PC-9 (cell line): Measurements from ENCODE around the gene JUND. TPM values are rescaled to one million over a fixed set of nuclear protein-coding genes. Genes with fewer than 3 reads are reported as not detected.

Experiments
- Bru-seq: library from RNA; stranded (reverse); fragments of 400-500 nt; gene quantifications from one replicate; lab custom pipeline; 2021; lab: Mats Ljungman, UMichigan
- BruChase-seq, 2 experiments: library from RNA; stranded (reverse); fragments of 400-500 nt; gene quantifications; one replicate each; lab custom pipeline; 2021; lab: Mats Ljungman, UMichigan
- BruUV-seq: library from RNA; stranded (reverse); fragments of 400-500 nt; replicated peaks from 2 replicates; lab custom pipeline; 2021; lab: Mats Ljungman, UMichigan
- CTCF ChIA-PET: fragments of 300-600 bp; sonication (Branson Sonifier 250); formaldehyde crosslinking; loops from one replicate; lab custom pipeline; 2022; ENCODE audit warnings: antibody characterized with exemption; lab: Charles Lee
- POLR2A ChIA-PET: fragments of 300-600 bp; sonication (Branson Sonifier 250); formaldehyde crosslinking; loops from one replicate; lab custom pipeline; 2022; ENCODE audit warnings: antibody characterized with exemption; ENCODE audit not compliant: unreplicated experiment; lab: Charles Lee
- DNase-seq, 2 experiments: peaks; one replicate each; pipeline versions ENCODE4 v3.0.0 to v3.0.0-alpha.2; 2015 to 2022; ENCODE audit warnings: mixed read lengths in 1 of 2
- H2AFZ ChIP-seq: fragments of 200-600 bp; sonication (generic); 2 replicates; pipeline ENCODE4 v1.8.1; 2017; ENCODE audit warnings: antibody characterized with exemption
- H3F3A ChIP-seq: fragments of 200-600 bp; sonication (generic); 2 replicates; pipeline ENCODE4 v1.8.1; 2017; ENCODE audit warnings: antibody characterized with exemption, mild to moderate bottlenecking, low read depth; ENCODE audit not compliant: insufficient read depth
- H3K27ac ChIP-seq: fragments of 200-600 bp; sonication (generic); 2 replicates; pipeline ENCODE4 v1.6.1; 2016; ENCODE audit warnings: mixed run types
- H3K27me3 ChIP-seq: fragments of 200-600 bp; sonication (generic); 2 replicates; pipeline ENCODE4 v1.6.1; 2016; ENCODE audit warnings: low read depth, mixed run types; ENCODE audit not compliant: insufficient read depth
- H3K36me3 ChIP-seq: fragments of 200-600 bp; sonication (generic); 2 replicates; pipeline ENCODE4 v1.6.1; 2016; ENCODE audit warnings: low read depth, mixed run types
- H3K4me1 ChIP-seq: fragments of 200-600 bp; sonication (generic); replicated peaks from 2 replicates; pipeline ENCODE4 v1.6.1; 2016; ENCODE audit warnings: mixed run types; ENCODE audit not compliant: insufficient read depth
- H3K4me2 ChIP-seq: fragments of 200-600 bp; sonication (generic); 2 replicates; pipeline ENCODE4 v1.6.1; 2017; ENCODE audit warnings: mixed run types
- H3K4me3 ChIP-seq: fragments of 200-600 bp; sonication (generic); 2 replicates; pipeline ENCODE4 v1.6.1; 2016; ENCODE audit warnings: mixed run types
- H3K79me2 ChIP-seq: fragments of 200-600 bp; sonication (generic); 2 replicates; pipeline ENCODE4 v1.6.1; 2017; ENCODE audit warnings: low read depth, mixed run types
- H3K9me2 ChIP-seq: fragments of 200-600 bp; sonication (generic); 2 replicates; pipeline ENCODE4 v1.8.1; 2017; ENCODE audit warnings: mild to moderate bottlenecking; ENCODE audit not compliant: insufficient read depth
- H3K9me3 ChIP-seq: fragments of 200-600 bp; sonication (generic); 2 replicates; pipeline ENCODE4 v1.8.1; 2016; ENCODE audit warnings: low read depth; ENCODE audit not compliant: insufficient read depth
- H4K20me1 ChIP-seq: fragments of 200-600 bp; sonication (generic); 2 replicates; pipeline ENCODE4 v1.8.1; 2017; ENCODE audit not compliant: insufficient read depth
- EZH2 ChIP-seq: fragments of 200-600 bp; sonication (generic); IDR thresholded peaks from 2 replicates; pipeline ENCODE4 v1.8.0; 2017; ENCODE audit warnings: antibody characterized with exemption, low read depth
- intact Hi-C: fragments of 100-400 bp; cut with micrococcal nuclease; formaldehyde crosslinking; loops from one replicate; pipeline ENCODE4 v1.10.0; 2022; ENCODE audit not compliant: unreplicated experiment
- long read RNA-seq: library from polyadenylated mRNA; stranded (forward); transcript quantifications from one replicate; pipeline ENCODE4 v2.0.0, GENCODE V29; 2022
- total RNA-seq: library from RNA; stranded (reverse); gene quantifications from 2 replicates; pipeline ENCODE4 v1.2.3, GENCODE V29; 2021
- TF ChIP-seq, protein P1 (sequence below): fragments of 200-600 bp; sonication (generic); conservative IDR thresholded peaks from 2 replicates; pipeline ENCODE4 v1.6.1; 2017; ENCODE audit warnings: mixed run types, antibody characterized with exemption, mild to moderate bottlenecking, moderate library complexity

The JUND gene
- total RNA-seq = 115 and 150 TPM in 2 replicates
- Bru-seq, nascent RNA = percentile 98 among the genes with signal in this experiment
- BruChase-seq, experiment 1, labeled RNA remaining after a 2-hour chase = percentile 99 among the genes with signal in this experiment
- percentile 100 among the genes with signal in this experiment for BruChase-seq, experiment 2, labeled RNA remaining after a 6-hour chase
- long read RNA-seq, transcript JUND-201 (1 exons, 1,863 nt) = major isoform, 359 of 360 reads
- long read RNA-seq, partial matches to known transcripts = 0 of 360 reads
- long read RNA-seq, other reads (novel, unspliced or antisense) = 1 of 360 reads

DNA sequence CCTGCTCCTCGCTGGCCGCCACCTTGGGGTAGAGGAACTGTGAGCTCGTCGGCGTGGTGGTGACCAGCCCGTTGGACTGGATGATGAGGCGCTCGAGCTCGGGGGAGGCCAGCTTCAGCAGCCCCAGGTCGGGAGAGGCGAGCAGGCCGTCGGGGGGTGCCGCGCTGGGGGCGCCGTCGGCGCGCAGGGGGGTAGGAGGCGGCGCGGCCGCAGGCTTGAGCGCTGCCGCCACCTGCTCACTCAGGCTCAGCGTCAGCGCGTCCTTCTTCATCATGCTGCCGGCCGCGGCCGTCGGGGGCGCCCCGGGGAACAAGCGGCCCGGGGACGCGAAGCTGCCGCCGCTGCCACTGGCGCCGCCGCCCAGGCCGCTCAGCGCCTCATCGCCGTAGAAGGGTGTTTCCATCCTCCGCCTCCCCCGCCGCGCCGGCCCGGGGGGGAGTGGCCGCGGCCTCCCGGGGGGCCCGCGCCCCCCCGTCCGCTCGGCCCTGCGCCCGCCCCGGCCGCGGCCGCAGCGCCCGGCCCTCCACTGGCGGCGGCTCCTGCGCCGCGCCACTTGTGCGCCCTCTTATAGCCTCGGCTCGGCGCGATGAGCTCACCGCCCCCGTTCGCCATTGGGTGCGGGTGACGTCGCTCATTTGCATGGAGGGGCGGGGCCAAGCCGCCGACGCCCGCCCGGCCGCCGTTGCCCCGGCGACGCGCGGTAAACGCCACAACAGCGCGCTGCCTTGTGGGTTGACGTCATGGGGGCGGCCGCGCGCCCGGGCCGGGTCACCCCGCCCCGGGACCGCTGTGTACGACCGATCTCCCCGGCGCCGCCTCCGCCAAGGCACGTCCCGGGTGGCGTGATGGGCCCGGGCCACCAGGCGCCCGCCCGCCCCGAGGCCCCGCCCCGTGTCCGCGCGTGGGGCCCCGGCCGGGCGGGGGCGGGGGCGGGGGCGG is at the start of gene JUND:
Gene JUND (minus strand): TSS at position 541 of the 939 bp plus-strand sequence. CDS start 138 bp downstream, at position 403.
- TF ChIP-seq, protein P1, sequence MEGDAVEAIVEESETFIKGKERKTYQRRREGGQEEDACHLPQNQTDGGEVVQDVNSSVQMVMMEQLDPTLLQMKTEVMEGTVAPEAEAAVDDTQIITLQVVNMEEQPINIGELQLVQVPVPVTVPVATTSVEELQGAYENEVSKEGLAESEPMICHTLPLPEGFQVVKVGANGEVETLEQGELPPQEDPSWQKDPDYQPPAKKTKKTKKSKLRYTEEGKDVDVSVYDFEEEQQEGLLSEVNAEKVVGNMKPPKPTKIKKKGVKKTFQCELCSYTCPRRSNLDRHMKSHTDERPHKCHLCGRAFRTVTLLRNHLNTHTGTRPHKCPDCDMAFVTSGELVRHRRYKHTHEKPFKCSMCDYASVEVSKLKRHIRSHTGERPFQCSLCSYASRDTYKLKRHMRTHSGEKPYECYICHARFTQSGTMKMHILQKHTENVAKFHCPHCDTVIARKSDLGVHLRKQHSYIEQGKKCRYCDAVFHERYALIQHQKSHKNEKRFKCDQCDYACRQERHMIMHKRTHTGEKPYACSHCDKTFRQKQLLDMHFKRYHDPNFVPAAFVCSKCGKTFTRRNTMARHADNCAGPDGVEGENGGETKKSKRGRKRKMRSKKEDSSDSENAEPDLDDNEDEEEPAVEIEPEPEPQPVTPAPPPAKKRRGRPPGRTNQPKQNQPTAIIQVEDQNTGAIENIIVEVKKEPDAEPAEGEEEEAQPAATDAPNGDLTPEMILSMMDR = no peak
- TF ChIP-seq EZH2 = no peak
- Histone ChIP-seq H4K20me1 (peaks cover 25% of the 10 kb centered on the region), H3K4me1 (peaks cover 21% of the 10 kb centered on the region), H3K4me2 (peak within 1 kb of the TSS; percentile 99), H3F3A (peaks cover 54% of the 10 kb centered on the region), H3K79me2 (peaks cover 48% of the 10 kb centered on the region), H3K36me3 (peaks cover 5% of the 10 kb centered on the region; the same call in 1 of the 2 replicates), H3K27ac (peak within 1 kb of the TSS; percentile 97), H3K9me2 (no peaks in the 10 kb centered on the region), H3K27me3 (no peaks in the 10 kb centered on the region), H3K9me3 (no peaks in the 10 kb centered on the region), H3K4me3 (peak within 1 kb of the TSS; percentile 93), H2AFZ (peak within 1 kb of the TSS; percentile 93)
- peak; percentile 91 to 99 for DNase-seq
- ChIA-PET CTCF (interaction anchor here (0.9 to 1.8 kb wide), 2 partner anchors 42 to 47 kb away, joined by 4 to 9 read pairs; partner anchors contain the start of gene LSM4), POLR2A (interaction anchor here (0.5 to 2.4 kb wide), 27 partner anchors 11 to 560 kb away, joined by 3 to 63 read pairs (median 6); partner anchors contain the start of genes LSM4, MPV17L2 and RPL18A)
- BruUV-seq = no TSS peak
- intact Hi-C loops = loop anchor here (1.0 kb wide), 2 partner anchors 11 to 23 kb away; no protein-coding TSS in a partner anchor

DNA sequence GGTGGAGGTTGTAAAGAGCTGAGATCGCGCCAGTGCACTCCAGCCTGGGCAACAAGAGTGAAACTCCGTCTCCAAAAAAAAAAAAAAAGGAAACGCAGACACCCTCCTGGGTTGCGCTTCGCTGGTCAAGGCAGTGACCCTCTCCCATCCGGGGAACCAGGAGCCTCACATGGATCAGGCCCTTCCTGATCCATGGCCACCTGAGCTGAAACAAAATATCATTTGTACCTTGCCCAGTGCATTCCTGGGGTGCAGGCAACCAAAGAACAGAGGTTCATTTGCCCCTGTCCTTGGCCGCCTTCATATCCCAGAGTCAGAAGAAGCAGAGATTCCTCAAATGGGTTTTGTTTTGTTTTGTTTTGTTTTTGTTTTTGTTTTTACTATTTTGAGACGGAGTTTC is 49.4 kb upstream of the JUND start:
- POLR2A ChIA-PET = interaction anchor here (0.6 kb wide), 1 partner anchor 138 kb away, joined by 5 read pairs; no protein-coding TSS in a partner anchor

More for the DNA sequence above, 49.4 kb upstream of the JUND start:
- BruUV-seq = no TSS peak
- Histone ChIP-seq H3K4me3 (no peak overlapping the region), H3K4me1 (peaks cover 41% of the 10 kb centered on the region), H3K27ac (no peak overlapping the region), H3K9me2 (no peaks in the 10 kb centered on the region), H2AFZ (no peak overlapping the region), H4K20me1 (no peaks in the 10 kb centered on the region), H3K4me2 (no peak overlapping the region), H3K79me2 (no peaks in the 10 kb centered on the region; the same call in 1 of the 2 replicates), H3F3A (peaks cover 61% of the 10 kb centered on the region), H3K36me3 (no peaks in the 10 kb centered on the region), H3K27me3 (no peaks in the 10 kb centered on the region), H3K9me3 (no peaks in the 10 kb centered on the region)
- DNase-seq = no peak
- intact Hi-C loops = no loop called here
- no peak for TF ChIP-seq EZH2
- TF ChIP-seq, protein P1 = no peak
- CTCF ChIA-PET = no interaction called here
